Hepatocyte (in vitro differentiated cells): Measurements from ENCODE around the gene CD300A.

ENCODE experiments used
- EZH2 ChIP-seq: fragments of 200-600 bp; sonication (generic); IDR thresholded peaks from 2 replicates; pipeline ENCODE4 v1.6.1; 2016; ENCODE audit warnings: antibody characterized with exemption, mild to moderate bottlenecking, borderline replicate concordance
- TF ChIP-seq, protein P1 (sequence below): fragments of 200-600 bp; sonication (generic); IDR thresholded peaks from 2 replicates; pipeline ENCODE4 v1.5.1; 2016; ENCODE audit warnings: antibody characterized with exemption, mild to moderate bottlenecking; ENCODE audit not compliant: poor library complexity

DNA sequence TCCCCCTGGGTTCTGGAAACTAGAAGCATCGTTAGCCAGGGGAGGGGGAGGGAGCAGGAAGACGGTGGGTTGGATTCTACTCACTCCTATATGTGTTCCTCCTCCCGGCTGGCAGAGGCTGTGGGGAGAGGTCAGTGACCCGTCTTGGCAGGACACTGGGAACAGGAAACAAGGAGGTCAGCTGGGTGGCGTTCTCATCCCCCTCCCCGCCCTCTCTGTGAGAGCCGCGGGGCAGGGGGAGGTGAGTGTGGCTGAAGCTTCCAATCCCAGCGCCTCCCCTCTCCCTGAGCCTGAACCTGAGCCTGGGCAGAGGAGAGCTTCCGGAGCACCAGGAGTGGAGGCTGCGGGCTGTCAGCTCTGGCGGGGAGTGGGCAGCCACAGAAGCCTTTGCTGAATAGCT lies 22.0 kb upstream of the CD300A start:
- no peak for TF ChIP-seq EZH2
- TF ChIP-seq, protein P1, sequence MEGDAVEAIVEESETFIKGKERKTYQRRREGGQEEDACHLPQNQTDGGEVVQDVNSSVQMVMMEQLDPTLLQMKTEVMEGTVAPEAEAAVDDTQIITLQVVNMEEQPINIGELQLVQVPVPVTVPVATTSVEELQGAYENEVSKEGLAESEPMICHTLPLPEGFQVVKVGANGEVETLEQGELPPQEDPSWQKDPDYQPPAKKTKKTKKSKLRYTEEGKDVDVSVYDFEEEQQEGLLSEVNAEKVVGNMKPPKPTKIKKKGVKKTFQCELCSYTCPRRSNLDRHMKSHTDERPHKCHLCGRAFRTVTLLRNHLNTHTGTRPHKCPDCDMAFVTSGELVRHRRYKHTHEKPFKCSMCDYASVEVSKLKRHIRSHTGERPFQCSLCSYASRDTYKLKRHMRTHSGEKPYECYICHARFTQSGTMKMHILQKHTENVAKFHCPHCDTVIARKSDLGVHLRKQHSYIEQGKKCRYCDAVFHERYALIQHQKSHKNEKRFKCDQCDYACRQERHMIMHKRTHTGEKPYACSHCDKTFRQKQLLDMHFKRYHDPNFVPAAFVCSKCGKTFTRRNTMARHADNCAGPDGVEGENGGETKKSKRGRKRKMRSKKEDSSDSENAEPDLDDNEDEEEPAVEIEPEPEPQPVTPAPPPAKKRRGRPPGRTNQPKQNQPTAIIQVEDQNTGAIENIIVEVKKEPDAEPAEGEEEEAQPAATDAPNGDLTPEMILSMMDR: no peak
